ENCODE data around the gene CYP2W1. TPM values are rescaled to one million over a fixed set of nuclear protein-coding genes. Genes with fewer than 3 reads are reported as not detected.
A peak's percentile ranks its signal among the peaks of the same experiment; 100 is the strongest.

The CYP2W1 gene
- total RNA-seq, 1 experiment from 2014 or later: not detected

DNA sequence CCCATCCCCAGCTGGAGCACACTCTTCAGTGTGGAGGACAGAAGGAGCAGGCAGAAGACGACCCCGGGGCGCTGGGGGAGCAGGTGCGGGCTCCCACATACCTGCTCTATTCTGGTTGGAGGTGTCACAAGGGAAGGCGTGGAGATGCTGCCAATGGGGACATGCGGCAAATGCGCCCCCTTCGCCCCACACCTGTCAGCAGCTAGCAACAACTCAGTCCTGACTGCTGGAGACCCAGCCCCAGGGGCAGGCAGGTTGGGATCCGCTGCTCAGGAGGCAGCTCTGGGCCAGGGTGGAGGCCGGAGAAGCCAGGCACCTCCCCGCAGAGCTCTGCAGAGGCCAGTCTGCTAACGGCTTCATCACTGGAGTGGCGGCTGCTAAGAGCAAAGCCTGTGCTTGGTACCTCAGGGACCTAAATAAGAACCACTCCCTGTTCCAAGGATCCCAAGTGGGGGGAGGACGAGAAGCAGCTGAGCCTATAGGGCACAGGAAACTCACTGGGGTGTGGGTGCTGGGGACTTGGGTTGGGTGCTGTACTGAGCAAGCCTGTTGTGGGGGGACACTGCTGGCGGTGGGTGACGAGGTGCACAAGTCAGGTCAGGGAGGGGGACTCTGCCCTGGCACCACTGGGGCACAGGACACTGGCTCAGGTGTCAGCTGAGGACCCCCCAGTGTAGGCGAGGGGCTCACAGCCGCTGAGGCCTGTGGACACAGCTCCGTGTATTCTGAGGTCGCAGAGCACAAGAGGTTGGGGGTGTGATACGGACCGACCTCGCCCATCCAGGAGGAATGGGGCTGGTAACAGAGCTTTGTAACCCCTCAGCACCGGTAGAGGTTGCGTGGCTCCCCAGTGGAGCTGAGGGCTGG, 42.1 kb downstream of the CYP2W1 start:
- intact Hi-C loops (cut with micrococcal nuclease): no loop called here
- peaks cover 30% of the 10 kb centered on the region for H3K36me3 Mint-ChIP-seq (ENCODE audit: insufficient read depth, unreplicated experiment)
- BruUV-seq (replicated peaks): no TSS peak
- DNase-seq (ENCODE audit: unreplicated experiment): no peak
- no peaks in the 10 kb centered on the region for H3K27me3 Mint-ChIP-seq (ENCODE audit: insufficient read depth, unreplicated experiment)
- CTCF ChIA-PET: interaction anchor here (0.6 to 1.7 kb wide), 2 partner anchors 32 to 70 kb away, joined by 3 to 6 read pairs; no protein-coding TSS in a partner anchor
- no peaks in the 10 kb centered on the region for H3K9me3 Mint-ChIP-seq (ENCODE audit: unreplicated experiment)
- H3K4me1 Mint-ChIP-seq (ENCODE audit: insufficient read depth, unreplicated experiment): peaks cover 16% of the 10 kb centered on the region
- TF ChIP-seq, protein P1, sequence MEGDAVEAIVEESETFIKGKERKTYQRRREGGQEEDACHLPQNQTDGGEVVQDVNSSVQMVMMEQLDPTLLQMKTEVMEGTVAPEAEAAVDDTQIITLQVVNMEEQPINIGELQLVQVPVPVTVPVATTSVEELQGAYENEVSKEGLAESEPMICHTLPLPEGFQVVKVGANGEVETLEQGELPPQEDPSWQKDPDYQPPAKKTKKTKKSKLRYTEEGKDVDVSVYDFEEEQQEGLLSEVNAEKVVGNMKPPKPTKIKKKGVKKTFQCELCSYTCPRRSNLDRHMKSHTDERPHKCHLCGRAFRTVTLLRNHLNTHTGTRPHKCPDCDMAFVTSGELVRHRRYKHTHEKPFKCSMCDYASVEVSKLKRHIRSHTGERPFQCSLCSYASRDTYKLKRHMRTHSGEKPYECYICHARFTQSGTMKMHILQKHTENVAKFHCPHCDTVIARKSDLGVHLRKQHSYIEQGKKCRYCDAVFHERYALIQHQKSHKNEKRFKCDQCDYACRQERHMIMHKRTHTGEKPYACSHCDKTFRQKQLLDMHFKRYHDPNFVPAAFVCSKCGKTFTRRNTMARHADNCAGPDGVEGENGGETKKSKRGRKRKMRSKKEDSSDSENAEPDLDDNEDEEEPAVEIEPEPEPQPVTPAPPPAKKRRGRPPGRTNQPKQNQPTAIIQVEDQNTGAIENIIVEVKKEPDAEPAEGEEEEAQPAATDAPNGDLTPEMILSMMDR (IDR thresholded peaks at IDR 0.05; ENCODE audit: unreplicated experiment): no peak
- POLR2A ChIA-PET: interaction anchor here (0.6 kb wide), 1 partner anchor 135 kb away, joined by 3 read pairs; the partner anchor contains the start of gene ZFAND2A
- no peak overlapping the region for H3K27ac Mint-ChIP-seq (ENCODE audit: low read depth, unreplicated experiment)
- H3K4me3 Mint-ChIP-seq (ENCODE audit: unreplicated experiment): no peak overlapping the region

DNA sequence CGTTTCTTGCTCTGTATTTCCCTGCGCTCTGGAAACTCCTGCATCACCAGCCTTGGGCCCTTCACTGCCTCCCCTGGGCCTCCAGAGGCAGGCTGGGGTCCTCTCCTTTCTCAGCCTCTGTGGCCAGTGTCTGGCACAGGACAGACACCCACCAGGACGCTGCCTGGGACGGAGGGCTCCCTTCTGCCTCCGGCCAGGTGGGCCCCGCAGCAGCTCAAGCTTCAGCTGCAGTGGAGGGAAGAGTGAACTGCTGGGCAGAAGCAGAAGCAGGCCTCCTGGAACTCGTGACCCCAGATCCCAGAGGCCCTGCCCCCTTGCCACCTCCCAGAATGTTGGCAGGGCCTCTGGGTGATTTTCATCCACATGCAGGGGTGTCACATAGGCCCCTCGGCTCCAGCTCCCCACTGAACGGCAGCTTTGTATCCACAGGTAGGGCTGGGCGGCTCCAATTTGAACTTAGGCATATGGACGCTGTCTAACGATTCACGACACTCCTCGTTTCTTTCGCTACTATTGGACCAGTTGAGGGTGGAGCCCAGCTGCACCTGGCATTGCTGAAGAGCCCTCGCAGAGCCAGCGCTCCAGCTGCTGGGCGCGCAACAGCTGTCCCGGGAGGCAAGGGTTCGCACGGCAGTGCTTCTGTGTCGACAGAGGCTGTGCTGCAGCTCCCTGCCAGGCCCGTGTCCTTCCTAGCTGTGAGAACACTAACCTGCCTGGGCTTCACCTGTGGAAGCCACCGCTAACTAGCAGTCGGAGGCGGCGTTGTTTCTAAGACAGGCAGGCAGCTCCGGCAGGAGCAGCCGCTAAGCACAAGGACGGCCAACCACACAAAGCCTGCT, 43.0 kb downstream of the CYP2W1 start:
- no peak overlapping the region for H3K27ac Mint-ChIP-seq (ENCODE audit: low read depth, unreplicated experiment)
- no peak for DNase-seq (ENCODE audit: unreplicated experiment)
- no peak overlapping the region for H3K4me3 Mint-ChIP-seq (ENCODE audit: unreplicated experiment)
- POLR2A ChIA-PET: interaction anchor here (0.6 to 1.6 kb wide), 3 partner anchors 19 to 134 kb away, joined by 3 to 5 read pairs (median 5); partner anchors contain the start of genes GPR146 and ZFAND2A
- H3K9me3 Mint-ChIP-seq (ENCODE audit: unreplicated experiment): no peaks in the 10 kb centered on the region
- H3K4me1 Mint-ChIP-seq (ENCODE audit: insufficient read depth, unreplicated experiment): peaks cover 17% of the 10 kb centered on the region
- TF ChIP-seq, protein P1 (IDR thresholded peaks at IDR 0.05; ENCODE audit: unreplicated experiment): no peak
- H3K27me3 Mint-ChIP-seq (ENCODE audit: insufficient read depth, unreplicated experiment): no peaks in the 10 kb centered on the region
- CTCF ChIA-PET: interaction anchor here (0.6 to 1.7 kb wide), 4 partner anchors 16 to 76 kb away, joined by 3 to 6 read pairs (median 3); no protein-coding TSS in a partner anchor
- H3K36me3 Mint-ChIP-seq (ENCODE audit: insufficient read depth, unreplicated experiment): peaks cover 30% of the 10 kb centered on the region
- intact Hi-C loops (cut with micrococcal nuclease): no loop called here
- BruUV-seq (replicated peaks): TSS peak; percentile 43

DNA sequence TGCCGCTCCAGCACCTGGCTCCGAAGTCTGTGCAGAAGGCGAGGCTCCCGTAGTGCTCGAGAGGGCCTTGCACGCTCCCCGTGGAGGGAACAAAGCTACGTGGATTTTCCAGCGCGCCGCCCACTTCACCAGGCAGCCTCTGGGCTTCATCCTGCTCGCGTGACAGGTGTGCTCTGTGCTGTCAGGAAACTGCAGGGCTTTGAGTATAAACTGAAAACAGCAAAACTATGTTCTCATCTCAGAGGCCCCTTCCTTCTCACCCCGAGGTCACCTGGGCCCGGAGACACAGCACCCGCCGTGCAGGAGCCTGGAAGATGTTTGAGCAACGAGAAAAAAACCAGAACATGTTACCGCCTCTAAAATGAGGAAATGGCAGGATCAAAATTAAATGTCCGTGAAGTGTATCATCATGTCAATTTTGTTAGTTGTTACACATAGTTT, 43.8 kb downstream of the CYP2W1 start:
- peaks cover 30% of the 10 kb centered on the region for H3K36me3 Mint-ChIP-seq (ENCODE audit: insufficient read depth, unreplicated experiment)
- TF ChIP-seq, protein P1 (IDR thresholded peaks at IDR 0.05; ENCODE audit: unreplicated experiment): no peak
- H3K4me3 Mint-ChIP-seq (ENCODE audit: unreplicated experiment): peak overlapping the region; percentile 75
- peaks cover 17% of the 10 kb centered on the region for H3K4me1 Mint-ChIP-seq (ENCODE audit: insufficient read depth, unreplicated experiment)
- H3K27me3 Mint-ChIP-seq (ENCODE audit: insufficient read depth, unreplicated experiment): no peaks in the 10 kb centered on the region
- no peak for DNase-seq (ENCODE audit: unreplicated experiment)
- BruUV-seq (replicated peaks): no TSS peak
- no peaks in the 10 kb centered on the region for H3K9me3 Mint-ChIP-seq (ENCODE audit: unreplicated experiment)
- no peak overlapping the region for H3K27ac Mint-ChIP-seq (ENCODE audit: low read depth, unreplicated experiment)
- ChIA-PET CTCF (interaction anchor here (0.6 to 0.7 kb wide), 2 partner anchors 17 to 75 kb away, joined by 3 read pairs; no protein-coding TSS in a partner anchor), POLR2A (interaction anchor here (1.4 to 1.6 kb wide), 2 partner anchors 18 to 33 kb away, joined by 5 read pairs; partner anchors contain the start of gene GPR146)
- intact Hi-C loops (cut with micrococcal nuclease): no loop called here
